Hematopoietic multipotent progenitor cell treated with erythropoietin and hydrocortisone succinate and interleukin-3 and kit ligand, for 6 days (in vitro differentiated cells): ENCODE data around the gene DBF4.
A peak's percentile ranks its signal among the peaks of the same experiment; 100 is the strongest.
"Not testable (repeated sequence)": the region's sequence is repeated elsewhere in the genome, so short reads cannot be mapped to it uniquely, and the experiment has no call there.

ENCODE experiments used
- DNase-seq: peaks from one replicate; pipeline ENCODE4 v3.0.0-alpha.2; 2015

Gene DBF4, protein sequence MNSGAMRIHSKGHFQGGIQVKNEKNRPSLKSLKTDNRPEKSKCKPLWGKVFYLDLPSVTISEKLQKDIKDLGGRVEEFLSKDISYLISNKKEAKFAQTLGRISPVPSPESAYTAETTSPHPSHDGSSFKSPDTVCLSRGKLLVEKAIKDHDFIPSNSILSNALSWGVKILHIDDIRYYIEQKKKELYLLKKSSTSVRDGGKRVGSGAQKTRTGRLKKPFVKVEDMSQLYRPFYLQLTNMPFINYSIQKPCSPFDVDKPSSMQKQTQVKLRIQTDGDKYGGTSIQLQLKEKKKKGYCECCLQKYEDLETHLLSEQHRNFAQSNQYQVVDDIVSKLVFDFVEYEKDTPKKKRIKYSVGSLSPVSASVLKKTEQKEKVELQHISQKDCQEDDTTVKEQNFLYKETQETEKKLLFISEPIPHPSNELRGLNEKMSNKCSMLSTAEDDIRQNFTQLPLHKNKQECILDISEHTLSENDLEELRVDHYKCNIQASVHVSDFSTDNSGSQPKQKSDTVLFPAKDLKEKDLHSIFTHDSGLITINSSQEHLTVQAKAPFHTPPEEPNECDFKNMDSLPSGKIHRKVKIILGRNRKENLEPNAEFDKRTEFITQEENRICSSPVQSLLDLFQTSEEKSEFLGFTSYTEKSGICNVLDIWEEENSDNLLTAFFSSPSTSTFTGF

DNA sequence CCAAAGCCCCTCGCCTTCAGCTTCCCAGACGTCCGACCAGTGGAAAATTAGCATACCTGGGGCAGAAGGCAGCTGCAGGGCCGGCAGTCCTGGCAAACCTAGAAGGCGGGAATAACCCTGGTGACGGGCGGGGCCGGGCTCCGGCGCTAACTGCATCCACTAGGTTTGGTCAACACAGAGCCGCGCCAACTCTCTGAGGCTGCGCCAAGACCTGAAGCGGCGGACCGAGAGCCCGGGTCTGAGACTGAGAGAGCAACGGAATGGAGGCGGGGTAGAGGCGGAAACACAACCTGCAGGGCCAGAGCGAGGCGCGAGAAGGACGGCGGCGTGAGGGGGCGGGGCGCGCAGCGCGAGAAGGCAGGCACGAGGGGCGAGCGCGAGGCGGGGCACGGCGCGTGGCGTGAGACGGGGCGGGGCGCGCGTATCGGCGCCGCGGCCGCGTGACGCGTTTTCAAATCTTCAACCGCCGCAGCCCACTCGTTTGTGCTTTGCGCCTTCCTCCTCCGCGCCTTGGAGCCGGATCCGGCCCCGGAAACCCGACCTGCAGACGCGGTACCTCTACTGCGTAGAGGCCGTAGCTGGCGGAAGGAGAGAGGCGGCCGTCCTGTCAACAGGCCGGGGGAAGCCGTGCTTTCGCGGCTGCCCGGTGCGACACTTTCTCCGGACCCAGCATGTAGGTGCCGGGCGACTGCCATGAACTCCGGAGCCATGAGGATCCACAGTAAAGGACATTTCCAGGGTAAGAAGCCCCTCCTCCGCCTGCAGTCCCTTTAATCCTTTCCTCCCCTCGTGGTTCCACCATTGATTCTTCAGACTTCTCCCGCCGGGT, at the start of gene DBF4, which contains the start of gene SLC25A40:
Gene DBF4, plus strand, starts transcription at position 454 of the 829 bp plus-strand sequence. Its CDS starts 240 bp downstream, at position 694.
Gene SLC25A40, minus strand, starts transcription at position 321 of the 829 bp plus-strand sequence. CDS start 17,633 bp downstream, outside the sequence.
- peak; percentile 95 for DNase-seq

DNA sequence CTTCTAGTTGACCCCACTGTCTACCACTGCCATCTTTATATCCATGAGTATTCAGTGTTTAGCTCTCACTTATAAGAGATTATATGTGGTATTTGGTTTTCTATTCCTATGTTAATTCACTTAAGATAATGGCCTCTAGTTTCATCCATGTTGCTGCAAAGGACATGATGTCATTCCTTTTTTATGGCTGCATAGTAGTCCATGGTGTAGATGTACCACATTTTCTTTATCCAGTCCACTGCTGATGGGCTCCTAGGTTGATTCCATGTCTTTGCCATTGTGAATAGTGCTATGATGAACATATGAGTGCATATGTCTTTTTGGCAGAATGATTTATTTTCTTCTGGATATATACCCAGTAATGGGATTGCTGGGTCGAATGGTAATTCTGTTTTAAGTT, 47.9 kb upstream of the DBF4 start:
- not testable (repeated sequence) for DNase-seq

DNA sequence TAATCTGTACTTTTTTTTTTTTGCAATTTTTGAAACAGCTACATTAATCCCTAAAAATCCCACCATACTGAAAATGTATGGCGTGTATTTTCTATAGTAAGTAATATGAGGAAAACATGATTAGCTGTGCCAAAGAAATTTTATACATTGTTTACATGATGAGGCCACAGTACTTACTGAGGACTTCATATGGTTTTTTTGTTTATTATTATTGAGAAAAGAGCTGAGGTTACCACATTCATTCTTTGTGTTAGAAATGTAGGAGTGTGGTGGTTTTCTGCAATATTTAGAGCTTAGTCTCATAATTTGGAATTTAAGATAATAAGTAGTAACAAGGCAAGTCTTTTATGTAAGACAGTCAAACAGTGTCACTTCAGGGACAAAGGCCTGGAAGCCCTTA, 45.2 kb upstream of the DBF4 start:
- no peak for DNase-seq

DNA sequence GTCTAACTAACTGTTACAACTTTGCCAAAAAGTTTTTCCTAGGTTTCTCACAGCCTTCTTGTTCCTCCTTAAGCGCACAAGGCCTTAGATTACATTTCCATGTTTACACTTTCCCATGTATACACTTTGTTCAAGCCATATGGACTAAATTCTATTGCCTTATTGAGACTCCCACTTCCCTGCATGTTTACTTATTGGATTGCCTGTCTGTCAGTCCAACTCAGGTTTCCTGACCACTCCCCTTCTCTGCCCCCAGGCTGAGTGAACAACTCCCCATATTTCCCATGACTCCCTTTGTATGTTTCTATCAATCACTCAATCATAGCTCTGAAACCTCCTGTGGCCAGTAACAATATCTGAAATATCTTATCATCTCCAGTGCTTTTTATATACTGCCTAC, 43.2 kb upstream of the DBF4 start:
- peak; percentile 4 for DNase-seq

DNA sequence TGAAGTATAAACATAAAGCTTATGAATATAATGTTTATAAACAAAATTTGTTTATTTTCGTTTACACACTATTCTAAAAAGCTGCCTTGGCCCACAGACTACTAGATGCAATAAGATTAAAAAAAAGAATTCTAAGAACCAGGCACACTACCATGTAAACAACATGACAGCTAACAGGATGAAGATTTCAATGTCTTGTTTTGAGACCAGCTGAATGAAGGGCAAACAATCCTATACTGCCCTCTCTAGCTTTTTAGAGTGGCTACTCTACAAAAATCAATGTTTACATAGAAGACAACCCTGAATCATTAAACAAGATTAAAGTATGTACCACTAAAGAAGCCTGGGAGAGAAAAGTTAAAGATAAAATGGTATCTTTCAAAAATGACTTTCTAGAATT, 38.7 kb upstream of the DBF4 start:
- DNase-seq, result no peak

DNA sequence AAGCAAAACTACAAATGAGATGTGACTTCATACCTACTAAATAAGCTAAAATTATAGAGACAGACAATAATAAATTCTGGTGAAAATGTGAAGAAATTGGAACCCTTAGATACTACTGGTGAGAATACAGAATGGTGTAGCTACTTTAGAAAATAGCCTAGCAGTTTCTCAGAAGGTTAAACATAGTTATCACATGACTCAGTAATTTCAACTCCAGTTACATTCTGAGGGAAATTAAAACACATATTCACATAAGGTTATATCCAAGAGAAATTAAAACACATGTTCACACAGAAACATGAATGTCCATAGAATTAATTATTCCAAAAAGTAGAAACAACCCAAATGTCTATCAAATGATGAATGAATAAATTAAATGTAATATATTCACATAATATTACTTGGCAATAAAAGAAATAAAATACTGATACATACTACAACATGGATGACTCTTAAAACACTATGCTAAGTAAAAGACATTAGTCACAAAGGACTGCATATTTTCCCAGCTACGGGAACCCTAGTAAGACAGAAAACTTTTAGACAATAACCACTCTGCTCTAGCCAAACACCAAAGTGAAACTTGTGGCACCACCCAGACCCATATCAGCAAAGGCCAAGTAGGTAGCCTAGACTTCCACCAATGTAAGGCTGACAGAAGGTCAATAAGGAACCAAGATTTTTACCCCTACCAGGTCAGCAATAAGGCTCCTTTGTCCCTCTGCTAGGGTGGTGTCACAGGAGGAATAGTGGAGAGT, 25.3 kb upstream of the DBF4 start:
- peak; percentile 33 for DNase-seq

DNA sequence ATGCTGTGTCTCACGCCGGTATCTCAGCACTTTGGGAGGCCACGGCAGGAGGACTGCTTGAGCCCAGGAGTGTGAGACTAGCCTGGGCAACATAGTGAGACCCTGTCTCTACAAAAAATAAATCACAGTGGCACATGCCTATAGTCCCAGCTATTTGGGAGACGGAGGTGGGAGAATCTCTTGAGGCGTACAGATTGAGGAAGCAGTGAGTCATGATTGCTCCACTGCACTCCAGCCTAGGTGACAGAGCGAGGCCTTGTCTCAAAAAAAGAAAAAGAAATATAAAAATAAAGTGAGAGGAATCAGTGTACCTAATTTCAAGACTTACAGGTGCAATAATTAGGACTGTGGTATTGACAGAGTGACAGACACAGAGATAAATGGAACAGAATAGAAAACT, 24.0 kb upstream of the DBF4 start:
- DNase-seq, result no peak

DNA sequence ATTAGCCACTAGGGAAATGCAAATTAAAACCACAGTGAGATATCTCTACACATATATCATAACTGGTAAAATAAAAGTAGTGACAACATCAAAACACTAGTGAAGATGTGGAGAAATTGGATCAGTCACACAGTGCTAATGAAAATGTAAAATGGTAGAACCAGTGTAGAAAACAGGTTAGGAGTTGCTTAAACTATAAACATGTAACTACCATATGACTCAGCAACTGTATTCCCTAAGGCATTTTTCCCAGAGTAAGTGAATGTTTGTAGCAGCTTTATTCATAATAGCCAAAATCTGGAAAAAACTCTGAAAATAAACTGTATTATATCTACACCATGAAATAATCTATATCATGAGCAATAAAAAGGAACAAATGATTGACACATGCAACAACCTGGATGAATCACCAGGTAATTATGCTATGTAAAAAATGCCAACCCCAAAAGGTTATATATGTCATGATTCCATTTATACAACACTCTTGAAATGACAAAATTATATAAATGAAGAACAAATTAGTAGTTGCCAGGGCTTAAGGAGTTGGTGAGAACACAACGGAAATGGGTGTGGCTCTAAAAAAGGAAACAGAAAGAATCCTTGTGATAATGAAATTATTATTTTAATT, 22.9 kb upstream of the DBF4 start:
- peak; percentile 35 for DNase-seq

DNA sequence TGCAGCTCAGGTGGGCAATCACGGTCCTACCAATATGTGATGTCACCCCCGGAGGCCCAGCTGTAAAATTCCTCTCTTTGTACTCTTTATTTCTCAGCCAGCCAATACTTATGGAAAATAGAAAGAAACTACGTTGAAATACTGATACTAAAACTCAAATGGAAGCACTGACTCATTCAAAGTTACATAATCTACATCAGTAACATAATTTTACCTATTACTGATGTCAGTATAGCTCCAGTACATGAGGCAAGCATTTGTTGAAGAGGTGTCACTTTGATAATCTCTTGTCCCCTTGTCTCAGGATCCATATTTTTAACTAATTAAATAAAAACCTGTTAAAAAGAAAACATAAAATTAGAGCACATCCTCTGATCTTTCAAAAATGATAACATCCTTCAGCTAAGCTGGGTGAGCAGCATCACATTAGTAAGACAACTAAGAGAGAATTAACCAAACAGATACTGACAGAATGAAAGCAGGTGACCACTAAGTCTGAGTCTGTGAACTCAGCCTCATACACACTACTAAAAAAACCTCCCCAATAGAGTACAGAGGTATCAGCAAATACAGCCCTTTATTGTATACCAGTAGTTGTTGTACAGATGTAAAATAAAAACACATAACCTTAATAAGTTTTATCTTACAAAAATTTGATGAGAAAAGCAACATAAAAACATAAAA, 17.7 kb upstream of the DBF4 start:
- DNase-seq, result no peak

DNA sequence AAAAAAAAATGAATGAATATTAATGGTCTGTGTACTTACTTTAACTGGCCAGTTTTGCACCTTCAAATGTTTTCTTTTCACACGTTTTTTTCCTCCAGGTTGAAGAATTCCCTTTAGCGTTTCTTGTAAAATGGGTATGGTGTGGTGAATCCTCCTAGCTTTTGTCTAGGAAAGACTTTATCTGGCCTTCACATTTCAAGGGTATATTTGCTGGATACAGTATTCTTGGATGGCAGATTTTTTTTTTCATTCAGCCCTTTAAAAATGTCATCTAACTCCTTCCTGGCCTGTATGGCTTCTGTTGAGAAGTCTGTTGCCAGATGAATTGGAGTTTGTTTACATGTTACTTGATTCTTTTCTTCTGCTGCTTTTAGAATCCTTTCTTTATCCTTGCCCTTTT, 10.2 kb upstream of the DBF4 start:
- no peak for DNase-seq

DNA sequence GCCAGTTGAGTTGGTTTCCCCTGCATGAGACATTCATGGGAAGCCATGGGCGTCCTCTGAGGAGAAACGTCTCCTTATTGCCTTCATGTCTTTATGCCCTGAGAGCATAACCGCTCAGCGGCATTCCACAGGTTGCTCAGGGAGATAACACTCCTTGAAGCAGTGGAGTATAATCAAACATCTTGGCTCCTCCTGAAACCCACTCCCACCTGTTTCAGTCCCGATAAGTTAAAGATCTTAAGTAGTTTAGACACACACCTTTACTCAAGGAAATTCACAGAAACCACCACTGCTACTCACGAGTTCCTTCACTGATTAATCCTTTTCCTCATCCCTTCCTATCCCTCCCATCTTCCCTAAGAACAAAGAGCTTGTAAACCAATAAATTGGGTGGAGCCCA, 9.8 kb upstream of the DBF4 start:
- DNase-seq, result not testable (repeated sequence)

DNA sequence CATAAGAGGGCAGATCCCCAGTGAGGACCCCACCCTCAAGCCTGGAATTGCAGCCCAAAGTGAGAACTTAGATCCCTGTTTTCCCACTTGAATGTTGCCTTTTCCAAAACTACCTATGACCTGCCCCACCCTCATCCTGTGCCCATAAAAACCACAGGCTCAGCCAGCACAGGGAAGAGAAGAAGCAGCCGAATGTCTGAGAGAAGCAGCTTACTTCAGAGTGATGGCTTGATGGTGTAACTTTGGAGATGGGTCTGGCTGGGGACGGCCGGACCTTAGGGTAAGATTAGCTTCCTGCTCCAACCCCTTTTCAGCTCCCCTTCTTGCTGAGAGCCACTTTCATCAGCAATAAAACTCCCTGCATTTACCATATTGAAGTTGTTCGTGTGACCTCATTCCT, 5.8 kb upstream of the DBF4 start:
- DNase-seq, result no peak

DNA sequence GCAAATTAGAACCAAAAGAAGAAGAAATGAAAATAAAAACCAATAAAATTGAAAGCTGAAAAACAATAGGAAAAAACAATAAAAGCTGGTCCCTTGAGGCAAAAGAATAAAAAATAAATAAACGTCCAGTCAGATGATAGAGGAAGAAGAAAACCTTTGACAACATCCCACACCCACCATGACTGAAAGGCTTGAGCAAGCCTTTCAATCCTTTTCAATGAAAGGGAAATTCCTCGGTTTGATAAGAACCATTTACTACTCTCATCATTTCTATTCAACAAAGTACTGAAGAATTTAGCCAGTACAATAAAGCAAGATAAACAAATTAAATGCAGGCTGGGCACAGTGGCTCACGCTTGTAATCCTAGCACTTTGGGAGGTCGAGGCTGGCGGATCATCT, 3.9 kb upstream of the DBF4 start:
- DNase-seq, result no peak

DNA sequence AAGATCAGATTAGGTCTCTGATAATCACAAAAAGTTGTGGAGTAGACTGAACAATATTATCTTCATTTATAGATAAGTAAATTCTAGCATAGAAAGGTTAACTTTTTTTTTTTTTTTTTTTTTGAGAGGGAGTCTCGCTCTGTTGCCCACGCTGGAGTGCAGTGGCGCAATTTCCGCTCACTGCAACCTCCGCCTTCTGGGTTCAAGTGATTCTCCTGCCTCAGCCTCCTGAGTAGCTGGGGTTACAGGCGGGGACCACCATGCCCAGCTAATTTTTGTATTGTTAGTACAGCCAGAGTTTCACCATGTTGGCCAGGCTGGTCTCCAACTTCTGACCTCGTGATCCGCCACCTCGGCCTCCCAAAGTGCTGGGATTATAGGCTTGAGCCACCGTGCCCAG, 3.0 kb upstream of the DBF4 start:
- DNase-seq, result not testable (repeated sequence)

DNA sequence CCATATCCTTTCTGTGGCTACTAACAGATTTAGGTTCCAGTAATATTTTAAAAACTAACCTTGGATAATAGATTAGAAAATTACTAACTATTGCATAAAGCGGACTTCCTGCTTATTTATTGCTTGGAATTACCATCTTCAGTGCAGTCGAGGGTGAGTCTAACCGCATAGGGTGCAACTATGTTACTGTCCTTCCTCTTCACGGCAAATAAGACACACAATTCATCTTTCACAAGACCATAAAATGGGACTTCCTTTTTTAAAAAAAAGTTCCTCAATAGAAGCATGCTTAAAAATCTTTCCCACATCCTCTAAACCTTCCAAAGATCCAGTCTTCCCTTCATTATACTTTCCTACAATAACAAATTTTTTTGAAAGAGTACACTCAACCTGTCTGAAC, 2.2 kb upstream of the DBF4 start:
- DNase-seq, result peak; percentile 68

DNA sequence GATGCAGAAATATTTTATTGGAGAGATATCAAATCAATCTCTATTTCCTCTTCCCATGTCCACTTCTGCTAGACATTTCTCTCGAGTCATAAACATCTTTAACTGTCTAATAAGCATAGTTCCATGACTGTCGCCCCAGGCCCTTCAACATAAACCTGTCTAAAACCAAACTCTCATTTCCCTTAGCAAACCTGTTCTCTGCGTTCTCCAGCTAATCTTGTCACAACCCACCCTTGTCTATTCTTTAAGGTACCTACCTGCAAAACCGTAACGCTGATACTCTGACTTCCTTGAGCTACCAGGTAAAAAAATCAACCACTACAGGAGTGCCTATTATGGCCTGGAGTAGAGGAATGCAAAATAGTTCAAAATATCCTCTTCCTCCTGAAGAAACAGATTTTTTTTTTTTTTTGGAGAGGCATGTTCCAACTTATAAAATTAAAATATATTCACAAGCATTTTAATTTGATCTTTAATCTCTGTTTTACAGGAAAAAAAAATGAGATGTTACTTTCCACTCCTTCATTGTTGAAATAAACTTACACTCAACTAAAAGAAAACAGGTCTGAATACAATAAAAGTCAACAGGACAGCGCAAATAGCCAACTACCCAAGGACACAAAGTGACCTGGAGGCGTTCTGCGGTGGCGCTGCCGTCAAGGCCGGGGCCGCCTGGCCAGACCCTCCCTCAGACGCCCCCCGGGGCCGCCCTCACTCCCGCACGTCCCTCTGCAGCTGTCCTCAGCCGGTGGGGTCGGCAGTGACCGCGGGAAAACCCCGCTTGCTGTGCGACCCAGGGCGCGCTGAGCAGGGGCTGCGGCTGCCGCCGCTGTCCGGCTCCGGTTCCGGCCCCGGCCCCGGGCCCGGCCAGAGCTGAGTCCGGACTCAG, 898 bp upstream of the DBF4 start:
- DNase-seq, result peak; percentile 37

DNA sequence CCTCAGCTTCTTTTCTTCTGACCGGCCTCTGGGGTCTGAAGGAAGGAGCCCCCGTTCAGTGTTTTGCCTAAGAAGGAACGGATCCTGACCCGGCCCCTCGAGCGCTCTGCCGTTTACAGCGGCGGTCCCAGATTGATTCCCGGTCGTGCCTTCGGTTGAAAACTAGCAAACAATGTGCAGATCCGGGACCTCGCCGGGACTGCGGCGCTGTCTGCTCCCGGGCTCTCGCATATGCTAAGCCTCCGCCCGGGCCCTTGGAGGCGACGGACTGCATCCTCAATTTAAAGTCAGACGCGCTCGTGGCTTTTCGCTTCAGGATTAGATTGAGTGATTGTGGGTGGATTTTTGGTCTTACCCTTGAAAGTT, 559 bp downstream of the DBF4 start:
- peak; percentile 76 for DNase-seq

DNA sequence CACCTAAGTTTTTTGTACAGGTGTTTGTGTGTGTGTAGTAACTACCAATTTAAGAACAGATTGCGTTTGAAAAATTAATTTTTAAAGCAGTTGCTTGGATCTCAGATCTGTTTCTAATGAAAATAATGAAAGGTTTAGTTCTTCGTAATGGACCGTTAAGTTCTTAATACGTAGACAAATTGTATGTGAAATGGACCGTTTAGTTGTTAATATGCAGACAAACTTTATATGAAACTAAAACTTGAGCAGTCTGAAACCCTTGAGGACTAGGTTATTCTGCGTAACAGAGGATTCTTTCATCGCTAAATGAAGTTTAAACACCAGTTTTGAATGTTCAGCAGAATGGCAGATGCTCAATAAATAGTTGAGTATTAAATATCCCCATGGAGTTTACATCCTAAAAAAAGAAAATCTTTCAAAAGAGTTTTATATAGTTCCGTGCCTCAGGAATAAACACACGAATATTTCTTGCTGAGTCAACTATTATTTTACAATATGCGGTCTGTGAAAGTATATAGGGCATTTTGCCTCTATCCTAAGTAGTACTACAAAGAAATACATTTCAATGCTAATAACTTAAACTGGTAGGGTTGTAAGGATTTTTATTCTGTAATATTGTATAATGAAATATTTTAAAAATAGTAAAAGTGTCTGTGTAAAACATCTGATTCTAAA, 1.2 kb downstream of the DBF4 start:
- peak; percentile 13 for DNase-seq

DNA sequence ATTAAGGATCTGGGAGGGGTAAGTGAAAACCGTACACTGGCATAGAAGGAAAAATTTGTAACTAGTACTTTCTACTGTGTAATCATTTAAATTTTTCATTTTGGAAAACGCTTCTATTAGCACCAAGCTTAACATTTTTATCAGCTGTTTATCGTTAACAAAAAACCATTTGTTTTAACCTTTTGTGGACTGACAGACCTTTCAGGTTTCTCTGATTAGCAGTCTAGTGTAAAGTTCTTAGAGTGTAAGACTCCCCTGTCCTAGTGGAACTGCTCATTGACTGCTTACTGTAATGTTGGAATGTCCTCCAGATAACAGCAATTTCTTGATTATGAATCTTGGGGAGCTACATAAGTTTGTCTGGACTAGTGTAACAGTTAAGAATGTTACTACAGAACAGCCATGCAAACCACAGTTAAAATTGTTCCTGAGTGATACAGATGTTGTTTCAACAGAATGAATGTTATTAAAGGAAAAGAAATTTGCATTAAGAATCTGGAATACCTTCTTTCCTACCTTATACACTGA, 2.0 kb downstream of the DBF4 start:
- peak; percentile 32 for DNase-seq
